ENCODE results near the gene HNRNPK. TPM values are rescaled to one million over a fixed set of nuclear protein-coding genes. Genes with fewer than 3 reads are reported as not detected.

Gene HNRNPK
- total and polyA plus RNA-seq, 2 of the 13 experiments (the other 11 are each of a cell fraction or from before 2014, with no cell fraction given) = 321 to 712 TPM

DNA sequence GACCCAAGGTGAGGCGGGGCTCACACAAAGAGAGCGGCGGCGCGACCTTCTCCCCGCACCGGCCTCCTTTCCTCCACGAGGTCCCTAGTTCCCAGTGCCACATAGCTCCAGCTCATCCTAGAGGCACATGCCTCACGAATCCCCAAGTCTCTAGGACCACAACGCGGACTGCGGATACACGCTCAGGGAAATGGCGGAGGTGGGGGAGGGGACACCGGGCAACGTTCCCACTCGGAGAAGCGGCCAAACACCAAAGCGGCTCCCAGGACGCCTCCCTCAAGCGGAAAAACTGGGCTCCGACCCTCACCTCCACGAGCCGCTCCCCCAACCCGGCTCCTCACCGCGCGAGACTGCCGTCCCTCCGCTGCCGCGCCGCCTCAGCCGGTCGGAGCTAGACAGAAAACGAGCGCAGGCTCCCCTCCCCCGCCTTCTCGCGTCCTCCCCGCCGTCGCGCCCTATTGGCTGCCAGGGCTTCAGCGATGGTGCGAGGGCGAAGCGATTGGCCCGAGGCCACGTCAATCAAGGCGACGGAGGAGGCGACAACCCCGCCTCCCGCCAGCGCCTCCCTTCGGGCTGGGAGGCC, at the start of gene HNRNPK (continued):
- TF ChIP-seq ZNF720 (CRISPR knock-in tag; IDR thresholded peaks at IDR 0.05) (no peak), ETV6 (CRISPR knock-in tag; conservative IDR thresholded peaks at IDR 0.05) (no peak), ZNF234 (CRISPR knock-in tag; conservative IDR thresholded peaks at IDR 0.05) (no peak), ZNF615 (CRISPR knock-in tag; IDR thresholded peaks at IDR 0.05; ENCODE audit: borderline replicate concordance) (0 out of 2 replicates have a peak, but pooled peaks have one; percentile 84), ZC3H4 (CRISPR knock-in tag; IDR thresholded peaks at IDR 0.05; ENCODE audit: borderline replicate concordance) (peak; percentile 70; the same call in 1 of the 2 replicates), ZNF160 (CRISPR knock-in tag; IDR thresholded peaks at IDR 0.05) (no peak), WIZ (CRISPR knock-in tag; IDR thresholded peaks at IDR 0.05) (no peak; the same call in 1 of the 2 replicates), GTF3A (CRISPR knock-in tag; conservative IDR thresholded peaks at IDR 0.05) (no peak), HIVEP1 (CRISPR knock-in tag; IDR thresholded peaks at IDR 0.05) (peak; percentile 8; the same call in 1 of the 2 replicates), ZNF839 (CRISPR knock-in tag; IDR thresholded peaks at IDR 0.05; ENCODE audit: borderline replicate concordance) (no peak), KDM1A (CRISPR knock-in tag; IDR thresholded peaks at IDR 0.05) (no peak), TCF7L2 (IDR thresholded peaks at IDR 0.05; ENCODE audit: low read depth, low read length) (no peak), PAX8 (CRISPR knock-in tag; IDR thresholded peaks at IDR 0.05; ENCODE audit: borderline replicate concordance) (no peak; the same call in 1 of the 2 replicates), HMG20A (CRISPR knock-in tag; IDR thresholded peaks at IDR 0.05; ENCODE audit: borderline replicate concordance) (no peak), ZBTB7A (CRISPR knock-in tag; IDR thresholded peaks at IDR 0.05) (no peak), XRCC5 (optimal IDR thresholded peaks at IDR 0.05; ENCODE audit: low read length) (peak; percentile 10), HDAC1 (CRISPR knock-in tag; IDR thresholded peaks at IDR 0.05) (peak; percentile 49), HOXA5 (CRISPR knock-in tag; IDR thresholded peaks at IDR 0.05) (no peak; the same call in 1 of the 2 replicates), KDM4B (CRISPR knock-in tag; IDR thresholded peaks at IDR 0.05) (no peak), CREB1 (IDR thresholded peaks at IDR 0.05) (peak; percentile 92), CREB1 (CRISPR knock-in tag; IDR thresholded peaks at IDR 0.05) (peak; percentile 94), ZFYVE20 (CRISPR knock-in tag; IDR thresholded peaks at IDR 0.05; ENCODE audit: borderline replicate concordance, low read depth) (no peak; the same call in 1 of the 2 replicates), RXRB (CRISPR knock-in tag; IDR thresholded peaks at IDR 0.05; ENCODE audit: borderline replicate concordance) (no peak)
- TF ChIP-seq, protein P1, sequence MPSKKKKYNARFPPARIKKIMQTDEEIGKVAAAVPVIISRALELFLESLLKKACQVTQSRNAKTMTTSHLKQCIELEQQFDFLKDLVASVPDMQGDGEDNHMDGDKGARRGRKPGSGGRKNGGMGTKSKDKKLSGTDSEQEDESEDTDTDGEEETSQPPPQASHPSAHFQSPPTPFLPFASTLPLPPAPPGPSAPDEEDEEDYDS (CRISPR knock-in tag; IDR thresholded peaks at IDR 0.05) = no peak; the same call in 1 of the 2 replicates
- TF ChIP-seq, protein P2, sequence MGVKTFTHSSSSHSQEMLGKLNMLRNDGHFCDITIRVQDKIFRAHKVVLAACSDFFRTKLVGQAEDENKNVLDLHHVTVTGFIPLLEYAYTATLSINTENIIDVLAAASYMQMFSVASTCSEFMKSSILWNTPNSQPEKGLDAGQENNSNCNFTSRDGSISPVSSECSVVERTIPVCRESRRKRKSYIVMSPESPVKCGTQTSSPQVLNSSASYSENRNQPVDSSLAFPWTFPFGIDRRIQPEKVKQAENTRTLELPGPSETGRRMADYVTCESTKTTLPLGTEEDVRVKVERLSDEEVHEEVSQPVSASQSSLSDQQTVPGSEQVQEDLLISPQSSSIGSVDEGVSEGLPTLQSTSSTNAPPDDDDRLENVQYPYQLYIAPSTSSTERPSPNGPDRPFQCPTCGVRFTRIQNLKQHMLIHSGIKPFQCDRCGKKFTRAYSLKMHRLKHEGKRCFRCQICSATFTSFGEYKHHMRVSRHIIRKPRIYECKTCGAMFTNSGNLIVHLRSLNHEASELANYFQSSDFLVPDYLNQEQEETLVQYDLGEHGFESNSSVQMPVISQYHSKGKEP (CRISPR knock-in tag; IDR thresholded peaks at IDR 0.05) = no peak
- TF ChIP-seq, protein P3, sequence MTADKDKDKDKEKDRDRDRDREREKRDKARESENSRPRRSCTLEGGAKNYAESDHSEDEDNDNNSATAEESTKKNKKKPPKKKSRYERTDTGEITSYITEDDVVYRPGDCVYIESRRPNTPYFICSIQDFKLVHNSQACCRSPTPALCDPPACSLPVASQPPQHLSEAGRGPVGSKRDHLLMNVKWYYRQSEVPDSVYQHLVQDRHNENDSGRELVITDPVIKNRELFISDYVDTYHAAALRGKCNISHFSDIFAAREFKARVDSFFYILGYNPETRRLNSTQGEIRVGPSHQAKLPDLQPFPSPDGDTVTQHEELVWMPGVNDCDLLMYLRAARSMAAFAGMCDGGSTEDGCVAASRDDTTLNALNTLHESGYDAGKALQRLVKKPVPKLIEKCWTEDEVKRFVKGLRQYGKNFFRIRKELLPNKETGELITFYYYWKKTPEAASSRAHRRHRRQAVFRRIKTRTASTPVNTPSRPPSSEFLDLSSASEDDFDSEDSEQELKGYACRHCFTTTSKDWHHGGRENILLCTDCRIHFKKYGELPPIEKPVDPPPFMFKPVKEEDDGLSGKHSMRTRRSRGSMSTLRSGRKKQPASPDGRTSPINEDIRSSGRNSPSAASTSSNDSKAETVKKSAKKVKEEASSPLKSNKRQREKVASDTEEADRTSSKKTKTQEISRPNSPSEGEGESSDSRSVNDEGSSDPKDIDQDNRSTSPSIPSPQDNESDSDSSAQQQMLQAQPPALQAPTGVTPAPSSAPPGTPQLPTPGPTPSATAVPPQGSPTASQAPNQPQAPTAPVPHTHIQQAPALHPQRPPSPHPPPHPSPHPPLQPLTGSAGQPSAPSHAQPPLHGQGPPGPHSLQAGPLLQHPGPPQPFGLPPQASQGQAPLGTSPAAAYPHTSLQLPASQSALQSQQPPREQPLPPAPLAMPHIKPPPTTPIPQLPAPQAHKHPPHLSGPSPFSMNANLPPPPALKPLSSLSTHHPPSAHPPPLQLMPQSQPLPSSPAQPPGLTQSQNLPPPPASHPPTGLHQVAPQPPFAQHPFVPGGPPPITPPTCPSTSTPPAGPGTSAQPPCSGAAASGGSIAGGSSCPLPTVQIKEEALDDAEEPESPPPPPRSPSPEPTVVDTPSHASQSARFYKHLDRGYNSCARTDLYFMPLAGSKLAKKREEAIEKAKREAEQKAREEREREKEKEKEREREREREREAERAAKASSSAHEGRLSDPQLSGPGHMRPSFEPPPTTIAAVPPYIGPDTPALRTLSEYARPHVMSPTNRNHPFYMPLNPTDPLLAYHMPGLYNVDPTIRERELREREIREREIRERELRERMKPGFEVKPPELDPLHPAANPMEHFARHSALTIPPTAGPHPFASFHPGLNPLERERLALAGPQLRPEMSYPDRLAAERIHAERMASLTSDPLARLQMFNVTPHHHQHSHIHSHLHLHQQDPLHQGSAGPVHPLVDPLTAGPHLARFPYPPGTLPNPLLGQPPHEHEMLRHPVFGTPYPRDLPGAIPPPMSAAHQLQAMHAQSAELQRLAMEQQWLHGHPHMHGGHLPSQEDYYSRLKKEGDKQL (CRISPR knock-in tag; IDR thresholded peaks at IDR 0.05; ENCODE audit: low read depth) = no peak

Measured in HepG2 (cell line).